Trophoblast cell (in vitro differentiated cells and primary cell): ENCODE data around the gene CES2.

Experiments
- DNase-seq, 2 donors: peaks; one replicate each; pipeline ENCODE4 v3.0.0-alpha.2; 2016
- H2AFZ ChIP-seq: 2 replicates; pipeline ENCODE4 v1.6.1; 2013; ENCODE audit warnings: low read length, moderate library complexity, mild to moderate bottlenecking; ENCODE audit not compliant: insufficient read depth, poor library complexity
- H2AK5ac ChIP-seq: 2 replicates; pipeline ENCODE4 v1.6.1; 2013; ENCODE audit warnings: mild to moderate bottlenecking, low read length
- H2BK120ac ChIP-seq: 2 replicates; pipeline ENCODE4 v1.6.1; 2013; ENCODE audit warnings: low read length, mild to moderate bottlenecking, moderate library complexity; ENCODE audit not compliant: insufficient read depth, poor library complexity
- H2BK12ac ChIP-seq: 2 replicates; pipeline ENCODE4 v1.6.1; 2013; ENCODE audit warnings: mild to moderate bottlenecking, low read length, moderate library complexity
- H2BK5ac ChIP-seq: 2 replicates; pipeline ENCODE4 v1.6.1; 2013; ENCODE audit warnings: low read length, low read depth, moderate library complexity, mild to moderate bottlenecking; ENCODE audit not compliant: poor library complexity
- H3K14ac ChIP-seq: 2 replicates; pipeline ENCODE4 v1.6.1; 2013; ENCODE audit warnings: mild to moderate bottlenecking, low read length
- H3K18ac ChIP-seq: 2 replicates; pipeline ENCODE4 v1.6.1; 2013; ENCODE audit warnings: mild to moderate bottlenecking, low read length
- H3K23ac ChIP-seq: 2 replicates; pipeline ENCODE4 v1.6.1; 2013; ENCODE audit warnings: low read length
- H3K27ac ChIP-seq: 2 replicates; pipeline ENCODE4 v1.5.1; 2013; ENCODE audit warnings: low read depth, mild to moderate bottlenecking, inconsistent platforms, low read length, moderate library complexity
- H3K27me3 ChIP-seq: 2 replicates; pipeline ENCODE4 v1.6.1; 2013; ENCODE audit warnings: inconsistent platforms, mild to moderate bottlenecking, low read length, moderate library complexity; ENCODE audit not compliant: insufficient read depth
- H3K36me3 ChIP-seq, 2 experiments: 1 replicate in 1 of 2; 2 replicates in 1 of 2; pipeline ENCODE4 v1.6.1; 2013; ENCODE audit warnings: low read length in 2 of 2, mild to moderate bottlenecking in 2 of 2, moderate library complexity in 1 of 2; ENCODE audit not compliant: insufficient read depth in 2 of 2, control insufficient read depth in 1 of 2
- H3K4ac ChIP-seq: 2 replicates; pipeline ENCODE4 v1.6.1; 2013; ENCODE audit warnings: low read depth, mild to moderate bottlenecking, low read length, moderate library complexity
- H3K4me1 ChIP-seq, 2 experiments: 1 replicate in 1 of 2; 2 replicates in 1 of 2; pipeline ENCODE4 v1.6.1; 2013; ENCODE audit warnings: low read length in 2 of 2, mild to moderate bottlenecking in 2 of 2, moderate library complexity in 1 of 2; ENCODE audit not compliant: insufficient read depth in 2 of 2, control insufficient read depth in 1 of 2
- H3K4me2 ChIP-seq: 2 replicates; pipeline ENCODE4 v1.6.1; 2013; ENCODE audit warnings: inconsistent platforms, mild to moderate bottlenecking, low read length, moderate library complexity
- H3K4me3 ChIP-seq: 2 replicates; pipeline ENCODE4 v1.5.1; 2013; ENCODE audit warnings: mild to moderate bottlenecking, low read depth, low read length, inconsistent platforms
- H3K79me1 ChIP-seq: one replicate; pipeline ENCODE4 v1.6.1; 2013; ENCODE audit warnings: low read length
- H3K79me2 ChIP-seq: 2 replicates; pipeline ENCODE4 v1.6.1; 2013; ENCODE audit warnings: low read length, mild to moderate bottlenecking; ENCODE audit not compliant: control insufficient read depth, insufficient read depth, poor library complexity
- H3K9ac ChIP-seq: 2 replicates; pipeline ENCODE4 v1.6.1; 2013; ENCODE audit warnings: mild to moderate bottlenecking, low read length
- H3K9me3 ChIP-seq: 2 replicates; pipeline ENCODE4 v1.6.1; 2013; ENCODE audit warnings: low read depth, mild to moderate bottlenecking, control low read depth, inconsistent platforms, low read length; ENCODE audit not compliant: insufficient read depth
- H4K12ac ChIP-seq: 2 replicates; pipeline ENCODE4 v1.6.1; 2013; ENCODE audit warnings: low read depth, mild to moderate bottlenecking, low read length, moderate library complexity
- H4K8ac ChIP-seq: 2 replicates; pipeline ENCODE4 v1.6.1; 2013; ENCODE audit warnings: low read depth, mild to moderate bottlenecking, low read length, moderate library complexity
- H4K91ac ChIP-seq: one replicate; pipeline ENCODE4 v1.6.1; 2013; ENCODE audit warnings: low read depth, mild to moderate bottlenecking, low read length, moderate library complexity
- WGBS: extraction: QIAGEN DNeasy Blood & Tissue Kit; methylation state at CpG from one replicate; pipeline ENCODE4 v1.1.7; 2013; ENCODE audit warnings: missing lambda C conversion rate; ENCODE audit not compliant: insufficient read length, insufficient coverage; ENCODE audit errors: extremely low coverage; 5-methylcytosine and 5-hydroxymethylcytosine counted together

Gene CES2

DNA sequence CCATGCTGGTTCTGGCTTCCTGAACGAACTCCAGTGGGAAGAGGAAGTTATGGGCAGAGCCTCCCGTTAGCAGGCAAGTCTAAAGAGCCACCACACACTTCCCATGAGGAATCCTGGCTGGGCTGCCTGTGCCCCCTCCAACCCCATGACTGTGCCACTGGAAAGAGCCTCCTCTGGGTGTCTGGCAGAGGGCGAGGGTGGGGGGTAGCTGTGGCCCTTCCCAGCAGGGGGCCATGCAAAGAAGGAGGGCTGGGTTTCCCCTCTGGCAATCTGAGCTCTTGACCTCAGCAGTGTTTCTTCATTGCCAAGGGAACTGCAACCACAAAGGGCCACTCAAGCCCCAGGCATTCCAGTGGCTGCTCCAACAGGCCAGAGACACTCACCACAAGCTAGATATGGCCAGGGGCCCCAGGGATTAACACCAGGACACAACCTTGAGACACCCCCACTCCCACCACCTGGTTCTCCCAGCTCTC is 8.3 kb upstream of the CES2 start:
- whole genome bisulfite sequencing = no CpG with 5 or more reads among the region's 3 CpGs
- Histone ChIP-seq H3K4ac (no peak overlapping the region), H3K14ac (no peak overlapping the region), H3K18ac (no peak overlapping the region), H2BK5ac (no peak overlapping the region), H3K36me3 (peaks cover 0 to under 1% of the 10 kb centered on the region in 2 experiments), H3K27me3 (peaks cover 32% of the 10 kb centered on the region), H3K27ac (no peak overlapping the region), H4K8ac (no peak overlapping the region), H2BK12ac (no peak overlapping the region), H2AFZ (no peak overlapping the region), H4K12ac (no peak overlapping the region), H3K79me1 (no peaks in the 10 kb centered on the region), H2AK5ac (no peak overlapping the region), H3K23ac (no peak overlapping the region), H3K9me3 (peaks cover 4% of the 10 kb centered on the region), H3K9ac (no peak overlapping the region), H2BK120ac (no peak overlapping the region), H3K4me3 (no peak overlapping the region), H3K79me2 (no peaks in the 10 kb centered on the region), H3K4me2 (no peak overlapping the region), H3K4me1 (peaks cover 8 to 12% of the 10 kb centered on the region in 2 experiments), H4K91ac (no peak overlapping the region)
- DNase-seq = peak; percentile 94 to 96

DNA sequence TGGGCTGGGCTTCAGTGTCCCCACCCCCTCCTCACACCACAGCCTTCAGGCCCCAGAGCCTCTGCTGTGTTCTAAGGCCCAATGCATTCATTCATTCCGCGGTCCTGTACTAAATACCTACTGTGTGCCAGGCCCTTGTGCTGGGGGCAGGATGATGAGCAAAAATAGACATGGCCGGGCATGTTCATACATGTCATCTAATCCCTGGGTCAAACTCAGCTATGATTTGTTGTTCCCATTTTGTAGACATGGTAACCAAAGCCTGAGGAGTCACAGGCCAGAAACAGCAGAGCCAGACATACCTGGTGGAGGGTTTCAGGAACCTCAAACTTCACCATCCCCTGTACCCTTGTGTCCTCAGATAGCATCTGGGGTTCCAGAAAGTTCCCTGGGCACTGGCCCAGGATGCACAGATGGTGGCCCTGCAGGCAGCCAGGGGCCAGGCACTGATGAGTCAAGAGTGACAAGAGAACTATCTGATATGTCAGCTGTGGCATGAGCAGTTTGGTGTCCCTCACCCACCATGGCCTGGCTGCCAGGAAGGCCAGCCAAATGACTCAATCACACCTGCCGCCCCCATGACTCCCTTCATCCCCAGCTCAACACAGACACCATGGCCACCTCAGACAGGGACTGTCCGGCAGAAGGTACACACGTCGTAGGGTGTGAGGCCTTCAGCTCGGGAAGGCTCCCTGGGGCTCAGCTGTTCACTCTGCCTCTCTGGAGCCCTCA is 7.2 kb upstream of the CES2 start:
- Histone ChIP-seq H2AK5ac (no peak overlapping the region), H3K27me3 (peaks cover 32% of the 10 kb centered on the region), H2BK120ac (no peak overlapping the region), H2BK5ac (no peak overlapping the region), H3K14ac (no peak overlapping the region), H3K27ac (no peak overlapping the region), H3K23ac (no peak overlapping the region), H3K4me2 (no peak overlapping the region), H3K79me1 (no peaks in the 10 kb centered on the region), H3K4ac (no peak overlapping the region), H2AFZ (no peak overlapping the region), H4K8ac (no peak overlapping the region), H3K9ac (no peak overlapping the region), H4K12ac (no peak overlapping the region), H3K18ac (no peak overlapping the region), H3K4me3 (no peak overlapping the region), H3K9me3 (peaks cover 4% of the 10 kb centered on the region), H3K36me3 (peaks cover 5 to 8% of the 10 kb centered on the region in 2 experiments), H4K91ac (no peak overlapping the region), H3K79me2 (no peaks in the 10 kb centered on the region), H3K4me1 (peaks cover 8 to 12% of the 10 kb centered on the region in 2 experiments), H2BK12ac (no peak overlapping the region)
- no CpG with 5 or more reads among the region's 8 CpGs for WGBS
- DNase-seq = peak; percentile 94 to 96

DNA sequence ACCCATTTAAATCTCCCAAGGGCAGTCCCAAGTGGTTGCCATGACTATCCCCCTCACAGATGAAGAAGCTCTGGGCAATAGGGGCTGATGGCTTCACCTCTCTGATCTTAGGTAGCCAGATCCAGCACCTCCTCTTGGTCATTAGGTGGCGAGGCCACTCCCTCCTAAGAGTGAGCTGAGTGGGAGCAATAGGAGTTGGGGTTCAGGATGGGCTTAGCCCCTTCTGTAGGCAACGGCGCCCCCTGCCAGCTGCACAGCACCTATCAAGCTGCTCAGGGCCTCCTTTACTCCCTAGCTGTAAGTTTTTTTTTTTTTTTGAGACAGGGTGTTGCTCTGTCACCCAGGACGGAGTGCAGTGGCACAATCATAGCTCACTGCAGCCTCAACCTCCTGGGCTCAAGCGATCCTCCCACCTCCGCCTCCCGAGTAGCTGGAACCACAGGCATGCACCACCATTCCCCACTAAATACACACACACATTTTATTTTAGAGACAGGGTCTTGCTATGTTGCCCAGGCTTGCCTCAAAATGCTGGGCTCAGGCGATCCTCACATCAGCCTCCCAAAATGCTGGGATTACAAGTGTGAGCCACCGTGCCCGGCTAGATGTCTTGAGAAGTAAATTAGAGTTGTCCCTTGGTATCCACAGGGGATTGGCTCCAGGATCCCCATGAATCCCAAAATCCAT is 6.5 kb upstream of the CES2 start:
- H3K4me1 ChIP-seq = peaks cover 15 to 20% of the 10 kb centered on the region in 2 experiments
- no peak for DNase-seq
- no peaks in the 10 kb centered on the region for H3K79me2 ChIP-seq
- no peak overlapping the region for H3K4me2 ChIP-seq
- no peak overlapping the region for H3K4me3 ChIP-seq
- H3K79me1 ChIP-seq = peaks cover under 1% of the 10 kb centered on the region
- H3K27me3 ChIP-seq = peaks cover 30% of the 10 kb centered on the region
- H3K9me3 ChIP-seq = peaks cover 2% of the 10 kb centered on the region
- no peak overlapping the region for H3K18ac ChIP-seq
- H4K8ac ChIP-seq = no peak overlapping the region
- H2AFZ ChIP-seq = no peak overlapping the region
- WGBS = no CpG with 5 or more reads among the region's 10 CpGs
- no peak overlapping the region for H2BK12ac ChIP-seq
- no peak overlapping the region for H3K27ac ChIP-seq
- no peak overlapping the region for H3K23ac ChIP-seq
- no peak overlapping the region for H2BK5ac ChIP-seq
- H4K91ac ChIP-seq = no peak overlapping the region
- H2AK5ac ChIP-seq = no peak overlapping the region
- H3K36me3 ChIP-seq = peaks cover 5 to 8% of the 10 kb centered on the region in 2 experiments
- H3K14ac ChIP-seq = no peak overlapping the region
- no peak overlapping the region for H3K9ac ChIP-seq
- no peak overlapping the region for H2BK120ac ChIP-seq
- no peak overlapping the region for H3K4ac ChIP-seq
- H4K12ac ChIP-seq = no peak overlapping the region

DNA sequence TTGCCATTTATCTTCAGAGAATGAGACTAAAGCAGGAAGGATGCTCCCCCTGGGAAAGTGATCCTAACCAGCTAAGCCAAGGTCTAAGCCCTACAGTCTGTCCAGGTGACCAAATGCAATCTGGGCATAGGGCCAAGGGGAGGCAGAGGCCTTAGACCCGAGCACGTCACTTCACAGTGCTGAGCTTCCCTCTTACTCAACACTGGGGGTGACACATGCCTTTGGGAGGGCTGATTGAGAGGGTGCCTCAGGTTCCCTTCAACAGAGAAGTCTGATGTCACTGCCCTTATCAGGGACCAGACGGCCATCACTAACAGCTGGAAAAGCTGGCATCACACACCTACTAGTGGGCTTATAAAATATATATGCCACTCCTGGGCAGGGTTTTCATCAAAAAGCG is 5.1 kb upstream of the CES2 start:
- no peak overlapping the region for H2BK120ac ChIP-seq
- peaks cover 2% of the 10 kb centered on the region for H3K9me3 ChIP-seq
- no peak overlapping the region for H3K23ac ChIP-seq
- no peak overlapping the region for H2BK12ac ChIP-seq
- no peak overlapping the region for H4K8ac ChIP-seq
- H3K4me3 ChIP-seq = no peak overlapping the region
- peaks cover 8% of the 10 kb centered on the region for H3K79me1 ChIP-seq
- WGBS = no CpG with 5 or more reads among the region's 4 CpGs
- H3K79me2 ChIP-seq = peaks cover 7% of the 10 kb centered on the region
- no peak overlapping the region for H2AK5ac ChIP-seq
- no peak overlapping the region for H3K4ac ChIP-seq
- H2AFZ ChIP-seq = no peak overlapping the region
- no peak overlapping the region for H3K14ac ChIP-seq
- no peak overlapping the region for H3K9ac ChIP-seq
- H2BK5ac ChIP-seq = no peak overlapping the region
- H4K12ac ChIP-seq = no peak overlapping the region
- H3K27ac ChIP-seq = no peak overlapping the region
- H3K36me3 ChIP-seq = peaks cover 5 to 8% of the 10 kb centered on the region in 2 experiments
- H3K4me1 ChIP-seq = peaks cover 14 to 16% of the 10 kb centered on the region in 2 experiments
- H4K91ac ChIP-seq = no peak overlapping the region
- H3K27me3 ChIP-seq = peaks cover 16% of the 10 kb centered on the region
- DNase-seq = peak; percentile 38 to 65
- H3K4me2 ChIP-seq = no peak overlapping the region
- no peak overlapping the region for H3K18ac ChIP-seq
